Activated T-helper 2 cell treated with anti-CD3 and anti-CD28 coated beads, Interferon-gamma antibody, Interleukin-2, Interleukin-4, amounts not matched to agents 10 μg/mL and 5 μg/mL and 100 μg/mL, durations not matched to agents 14 hours and 24 hours and 36 hours (primary cell): ENCODE data around the gene PPIL6. TPM values are rescaled to one million over a fixed set of nuclear protein-coding genes. Genes with fewer than 3 reads are reported as not detected.

Source experiments
- DNase-seq: peaks from one replicate; pipeline ENCODE4 v3.0.0; 2021; ENCODE audit warnings: low spot score
- H3K27ac Mint-ChIP-seq: one replicate; pipeline ENCODE4 v1.8.0; 2021; ENCODE audit warnings: mixed read lengths
- H3K27me3 Mint-ChIP-seq: one replicate; pipeline ENCODE4 v1.8.0; 2021; ENCODE audit warnings: low read depth, mixed read lengths
- H3K36me3 Mint-ChIP-seq: one replicate; pipeline ENCODE4 v1.8.0; 2021; ENCODE audit warnings: low read depth, mixed read lengths
- H3K4me1 Mint-ChIP-seq: one replicate; pipeline ENCODE4 v1.8.0; 2021; ENCODE audit warnings: low read depth, mixed read lengths
- H3K4me3 Mint-ChIP-seq: one replicate; pipeline ENCODE4 v1.8.0; 2021; ENCODE audit warnings: low read depth, mild to moderate bottlenecking, moderate library complexity, mixed read lengths
- H3K9me3 Mint-ChIP-seq: one replicate; pipeline ENCODE4 v1.8.0; 2021; ENCODE audit warnings: mixed read lengths
- intact Hi-C: fragments of 100-400 bp; cut with micrococcal nuclease; formaldehyde crosslinking; loops from one replicate; pipeline ENCODE4 v1.15.1; 2023
- total RNA-seq: library from RNA; stranded (reverse); gene quantifications from 2 replicates; pipeline ENCODE4 v1.2.3, GENCODE V29; 2022

PPIL6 gene
- 0.32 TPM in 1 of 2 replicates, not detected in the other for total RNA-seq

DNA sequence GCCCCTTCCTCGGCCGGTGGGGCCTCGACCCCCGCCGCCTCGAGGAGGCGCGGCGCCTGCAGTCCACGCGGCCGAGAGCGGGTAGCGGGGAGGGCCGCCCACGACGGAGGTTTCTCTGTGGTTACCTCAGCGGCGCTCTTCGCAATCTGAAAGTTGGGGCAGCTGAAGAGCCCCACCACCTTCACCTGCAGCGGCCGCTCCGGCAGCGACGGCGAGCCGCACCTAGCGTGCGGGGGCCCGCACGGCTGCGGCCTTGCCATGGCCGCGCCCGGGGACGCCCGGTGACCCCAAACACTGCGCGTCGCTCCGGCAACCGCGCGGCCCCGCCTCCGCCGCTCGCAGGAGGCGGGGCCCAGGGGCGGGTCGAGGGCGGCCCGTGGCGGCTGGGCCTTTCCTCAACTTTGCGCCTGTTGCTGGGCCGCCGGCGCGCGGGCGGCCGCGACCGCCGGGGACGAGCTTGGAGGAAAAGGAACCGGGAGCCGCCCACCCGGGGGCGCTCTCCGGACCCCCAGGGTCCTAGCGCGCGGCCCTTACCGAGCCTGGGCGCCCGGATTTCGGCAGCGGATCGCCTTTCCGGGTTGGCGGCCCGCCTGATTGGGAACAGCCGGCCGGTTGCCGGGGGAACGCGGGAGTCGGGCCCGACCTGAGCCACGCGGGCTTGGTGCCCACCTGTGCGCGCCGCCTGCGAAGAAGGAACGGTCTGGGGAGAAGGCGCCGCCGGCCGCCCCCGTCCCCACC is at the start of gene PPIL6, which contains the start of gene SMPD2:
Gene PPIL6, minus strand, starts transcription at position 298 of the 738 bp plus-strand sequence. Its CDS starts 38 bp downstream, at position 260.
Gene SMPD2, plus strand, starts transcription at position 394 of the 738 bp plus-strand sequence. CDS start 398 bp downstream, outside the sequence.
- Mint-ChIP-seq H3K4me1 (peaks cover 17% of the 10 kb centered on the region), H3K9me3 (no peaks in the 10 kb centered on the region), H3K36me3 (peaks cover 36% of the 10 kb centered on the region), H3K4me3 (peak within 1 kb of the TSS; percentile 92), H3K27me3 (no peaks in the 10 kb centered on the region), H3K27ac (peak within 1 kb of the TSS; percentile 92)
- peak; percentile 72 for DNase-seq
- intact Hi-C loops: loop anchor here (1.0 to 5.0 kb wide), 4 partner anchors 15 to 253 kb away; partner anchors contain the start of genes CD164, MICAL1 and ZBTB24

DNA sequence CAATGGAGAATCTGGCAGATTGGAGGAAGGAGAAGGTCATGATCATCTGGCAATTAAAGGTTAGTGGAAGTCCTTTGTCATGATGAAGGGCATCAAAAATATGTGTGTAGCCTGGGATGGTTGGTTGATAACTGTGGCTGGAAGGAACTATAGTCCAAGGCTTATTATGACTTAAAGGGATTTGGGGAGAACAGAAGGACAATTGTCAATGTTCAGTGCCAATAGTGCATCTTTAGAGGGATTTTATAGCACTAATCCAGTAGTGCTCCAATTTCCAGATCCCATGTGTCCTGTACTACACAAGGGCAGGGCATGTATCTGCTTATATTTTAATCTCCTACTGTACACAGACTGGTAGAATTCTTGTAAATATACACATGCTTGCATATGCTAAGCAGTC is 47.6 kb upstream of the PPIL6 start:
- no peak for DNase-seq
- Mint-ChIP-seq H3K36me3 (no peaks in the 10 kb centered on the region), H3K27me3 (no peaks in the 10 kb centered on the region), H3K27ac (no peak overlapping the region), H3K4me3 (no peak overlapping the region), H3K4me1 (peaks cover 40% of the 10 kb centered on the region), H3K9me3 (no peaks in the 10 kb centered on the region)
- intact Hi-C loops: no loop called here

- peaks cover 14% of the 10 kb centered on the region for H3K36me3 Mint-ChIP-seq
- no peak overlapping the region for H3K4me3 Mint-ChIP-seq
- H3K27ac Mint-ChIP-seq: no peak overlapping the region
- intact Hi-C loops: no loop called here
- H3K9me3 Mint-ChIP-seq: no peaks in the 10 kb centered on the region
- peaks cover 42% of the 10 kb centered on the region for H3K4me1 Mint-ChIP-seq
- DNase-seq: no peak
- H3K27me3 Mint-ChIP-seq: no peaks in the 10 kb centered on the region
These were observed 45.6 kb upstream of the PPIL6 start for GRCh38 chr6:109486068-109486467.

- intact Hi-C loops: no loop called here
- Mint-ChIP-seq H3K27ac (no peak overlapping the region), H3K4me1 (peaks cover 41% of the 10 kb centered on the region), H3K9me3 (no peaks in the 10 kb centered on the region), H3K36me3 (peaks cover 21% of the 10 kb centered on the region), H3K27me3 (no peaks in the 10 kb centered on the region), H3K4me3 (no peak overlapping the region)
- no peak for DNase-seq
These were observed 45.0 kb upstream of the PPIL6 start for GRCh38 chr6:109485266-109485935.

GRCh38 chr6:109484122-109484521 is 43.7 kb upstream of the PPIL6 start:
- H3K9me3 Mint-ChIP-seq: no peaks in the 10 kb centered on the region

GRCh38 chr6:109483735-109484057 is 43.3 kb upstream of the PPIL6 start:
- Mint-ChIP-seq H3K27ac (peak overlapping the region; percentile 42), H3K36me3 (peaks cover 36% of the 10 kb centered on the region), H3K4me1 (peaks cover 44% of the 10 kb centered on the region), H3K9me3 (no peaks in the 10 kb centered on the region), H3K27me3 (no peaks in the 10 kb centered on the region), H3K4me3 (peak overlapping the region; percentile 73)
- no peak for DNase-seq
- intact Hi-C loops: loop anchor here (1.0 to 5.0 kb wide), 5 partner anchors 8 to 389 kb away; partner anchors contain the start of genes AK9, CEP57L1, FIG4 and PPIL6

More at GRCh38 chr6:109484122-109484521, 43.7 kb upstream of the PPIL6 start:
- no peak for DNase-seq
- peaks cover 40% of the 10 kb centered on the region for H3K4me1 Mint-ChIP-seq
- H3K27me3 Mint-ChIP-seq: no peaks in the 10 kb centered on the region
- peaks cover 32% of the 10 kb centered on the region for H3K36me3 Mint-ChIP-seq
- intact Hi-C loops: loop anchor here (5.0 kb wide), 2 partner anchors 33 to 42 kb away; partner anchors contain the start of genes PPIL6 and SMPD2
- H3K27ac Mint-ChIP-seq: no peak overlapping the region
- H3K4me3 Mint-ChIP-seq: peak overlapping the region; percentile 73

DNA sequence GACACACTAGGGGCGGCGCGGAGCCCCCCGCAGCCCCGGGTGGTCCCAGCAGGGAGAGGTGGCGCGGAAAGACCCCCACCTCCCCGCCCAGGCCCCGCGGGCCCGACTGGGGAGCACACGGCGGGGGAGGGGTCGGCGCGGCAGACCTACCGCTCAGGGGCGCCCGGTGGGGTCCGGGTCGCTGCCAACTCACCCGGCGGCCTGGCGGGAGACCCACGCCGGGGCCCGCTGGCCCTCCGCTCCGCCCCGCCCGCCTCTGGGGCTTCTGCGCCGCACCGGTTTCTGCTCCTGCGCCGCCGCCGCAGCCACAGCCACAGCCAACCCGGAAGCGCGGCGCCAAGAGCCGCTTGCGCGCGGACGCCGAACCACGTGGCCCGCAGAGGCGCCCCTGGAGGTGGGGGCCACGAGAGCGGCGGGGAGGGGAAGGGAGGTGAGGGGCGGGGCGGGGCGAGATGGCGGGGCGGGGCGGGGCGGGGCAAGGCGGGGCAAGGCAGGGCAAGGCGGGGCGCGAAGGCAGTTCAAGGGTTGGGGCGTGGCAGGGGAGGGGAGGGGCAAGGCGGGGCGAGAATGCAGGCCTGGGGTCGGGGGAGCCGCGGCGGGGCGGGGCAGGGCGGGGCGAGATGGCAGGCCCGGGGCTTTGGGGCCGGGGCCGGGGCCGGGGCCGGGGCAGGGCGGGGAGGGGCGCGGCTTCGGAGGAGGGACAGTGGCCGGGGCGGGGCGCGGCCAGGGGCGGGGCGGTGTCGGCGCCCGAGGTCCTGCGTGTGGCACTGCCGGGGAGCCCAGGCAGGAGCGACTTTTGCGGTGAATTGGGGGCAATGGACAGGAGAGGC is 42.7 kb upstream of the PPIL6 start, which contains the start of gene ZBTB24:
Gene ZBTB24, minus strand, starts transcription at position 315 of the 830 bp plus-strand sequence. CDS start 1,193 bp downstream, outside the sequence.
- peaks cover 42% of the 10 kb centered on the region for H3K36me3 Mint-ChIP-seq
- H3K27ac Mint-ChIP-seq: peak within 1 kb of the TSS; percentile 88
- no peaks in the 10 kb centered on the region for H3K27me3 Mint-ChIP-seq
- peak; percentile 88 for DNase-seq
- H3K9me3 Mint-ChIP-seq: no peaks in the 10 kb centered on the region
- H3K4me3 Mint-ChIP-seq: peak within 1 kb of the TSS; percentile 95
- H3K4me1 Mint-ChIP-seq: peaks cover 50% of the 10 kb centered on the region
- intact Hi-C loops: loop anchor here (1.0 to 5.0 kb wide), 5 partner anchors 8 to 388 kb away; partner anchors contain the start of genes AK9, CEP57L1, FIG4 and PPIL6

DNA sequence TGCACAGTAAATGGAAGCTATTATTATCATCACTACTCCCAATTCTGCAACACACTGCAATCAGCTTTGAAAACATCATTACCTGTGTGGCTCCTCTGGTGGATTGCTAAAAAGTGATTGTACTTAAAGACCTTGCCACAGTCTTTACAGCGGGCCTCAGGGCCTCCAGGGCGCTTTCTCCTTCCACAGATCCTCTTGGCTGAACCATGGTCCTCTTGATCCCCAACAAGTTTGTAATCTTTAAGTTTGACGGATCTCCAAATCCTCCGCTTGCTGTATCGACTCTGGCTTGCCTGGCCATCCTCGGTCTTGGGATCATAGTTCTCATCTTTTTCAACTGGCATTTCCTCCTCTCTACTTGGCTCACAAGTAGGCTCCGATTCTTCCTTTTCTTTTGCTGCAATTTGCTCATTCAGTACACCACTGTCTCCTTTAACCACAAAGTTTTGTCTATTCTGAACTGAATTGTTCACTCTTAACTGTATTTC is 40.6 kb upstream of the PPIL6 start:
- no peaks in the 10 kb centered on the region for H3K9me3 Mint-ChIP-seq
- H3K27ac Mint-ChIP-seq: peak overlapping the region; percentile 36
- no peak for DNase-seq
- H3K4me1 Mint-ChIP-seq: peaks cover 59% of the 10 kb centered on the region
- peaks cover 60% of the 10 kb centered on the region for H3K36me3 Mint-ChIP-seq
- intact Hi-C loops: loop anchor here (5.0 kb wide), 2 partner anchors 36 to 39 kb away; partner anchors contain the start of genes PPIL6 and SMPD2
- H3K27me3 Mint-ChIP-seq: no peaks in the 10 kb centered on the region
- H3K4me3 Mint-ChIP-seq: peak overlapping the region; percentile 95

GRCh38 chr6:109478841-109479624 is 38.6 kb upstream of the PPIL6 start:
- DNase-seq: no peak
- H3K4me1 Mint-ChIP-seq: peaks cover 62% of the 10 kb centered on the region
- intact Hi-C loops: loop anchor here (2.0 kb wide), 1 partner anchor 96 kb away; the partner anchor contains the start of gene CD164
- no peaks in the 10 kb centered on the region for H3K9me3 Mint-ChIP-seq
- peak overlapping the region; percentile 78 for H3K4me3 Mint-ChIP-seq
- peaks cover 76% of the 10 kb centered on the region for H3K36me3 Mint-ChIP-seq
- H3K27me3 Mint-ChIP-seq: no peaks in the 10 kb centered on the region
- H3K27ac Mint-ChIP-seq: peak overlapping the region; percentile 74

DNA sequence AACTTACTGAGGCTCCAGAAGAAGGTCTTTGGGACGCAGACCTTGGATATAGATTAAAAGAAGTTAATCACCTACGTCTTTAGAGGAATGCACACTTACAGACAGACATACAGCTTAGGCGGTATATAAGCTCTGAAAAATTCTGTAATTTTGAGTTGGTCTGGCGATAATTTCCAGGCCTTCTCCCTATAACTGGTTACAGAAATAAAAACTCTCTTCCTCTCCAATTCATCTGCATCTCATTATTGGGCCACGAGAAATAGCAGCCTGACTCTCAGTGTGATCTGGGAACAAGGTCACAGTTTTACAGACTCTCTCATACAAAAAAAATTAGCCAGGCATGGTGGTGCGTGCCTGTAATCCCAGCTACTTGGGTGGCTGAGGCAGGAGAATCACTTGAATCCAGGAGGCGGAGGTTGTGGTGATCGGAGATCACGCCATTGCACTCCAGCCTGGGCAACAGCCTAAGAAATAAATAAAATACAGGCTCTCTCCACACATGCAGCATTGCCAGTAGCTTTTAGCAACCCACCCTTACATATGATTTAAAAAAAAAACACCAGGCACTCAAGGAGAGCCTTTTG is 37.9 kb upstream of the PPIL6 start:
- no peaks in the 10 kb centered on the region for H3K9me3 Mint-ChIP-seq
- H3K4me3 Mint-ChIP-seq: peak overlapping the region; percentile 78
- H3K27ac Mint-ChIP-seq: peak overlapping the region; percentile 90
- intact Hi-C loops: loop anchor here (2.0 kb wide), 1 partner anchor 96 kb away; the partner anchor contains the start of gene CD164
- no peaks in the 10 kb centered on the region for H3K27me3 Mint-ChIP-seq
- DNase-seq: no peak
- H3K4me1 Mint-ChIP-seq: peaks cover 62% of the 10 kb centered on the region
- peaks cover 82% of the 10 kb centered on the region for H3K36me3 Mint-ChIP-seq

GRCh38 chr6:109477725-109478124 is 37.3 kb upstream of the PPIL6 start:
- no peak for DNase-seq
- Mint-ChIP-seq H3K27me3 (no peaks in the 10 kb centered on the region), H3K9me3 (no peaks in the 10 kb centered on the region), H3K27ac (peak overlapping the region; percentile 90), H3K36me3 (peaks cover 88% of the 10 kb centered on the region), H3K4me1 (peaks cover 68% of the 10 kb centered on the region), H3K4me3 (peak overlapping the region; percentile 78)
- intact Hi-C loops: loop anchor here (2.0 kb wide), 1 partner anchor 95 kb away; the partner anchor contains the start of gene CD164
